RWPE1 (cell line): ENCODE results near the gene EIF2AK3.

Experiments
- CTCF ChIA-PET: fragments of 350-600 bp; sonication (Branson Sonifier 250); formaldehyde crosslinking; extraction: SDS; loops from one replicate; lab custom pipeline; 2021; lab: Yijun Ruan, JAX
- POLR2A ChIA-PET: fragments of 400-600 bp; formaldehyde crosslinking; extraction: SDS; loops from one replicate; lab custom pipeline; 2020; ENCODE audit warnings: antibody characterized with exemption; ENCODE audit not compliant: low non-redundant PET; lab: Yijun Ruan, JAX
- DNase-seq: peaks from one replicate; pipeline ENCODE4 v3.0.0; 2012; ENCODE audit warnings: low spot score
- H3K27ac ChIP-seq: fragments of 450-650 bp; 2 replicates; pipeline ENCODE4 v1.5.1; 2017
- TF ChIP-seq, protein P1 (sequence below): fragments of 450-650 bp; conservative IDR thresholded peaks from 2 replicates; pipeline ENCODE4 v1.5.1; 2017; ENCODE audit warnings: low read depth, mild to moderate bottlenecking

EIF2AK3 gene

DNA sequence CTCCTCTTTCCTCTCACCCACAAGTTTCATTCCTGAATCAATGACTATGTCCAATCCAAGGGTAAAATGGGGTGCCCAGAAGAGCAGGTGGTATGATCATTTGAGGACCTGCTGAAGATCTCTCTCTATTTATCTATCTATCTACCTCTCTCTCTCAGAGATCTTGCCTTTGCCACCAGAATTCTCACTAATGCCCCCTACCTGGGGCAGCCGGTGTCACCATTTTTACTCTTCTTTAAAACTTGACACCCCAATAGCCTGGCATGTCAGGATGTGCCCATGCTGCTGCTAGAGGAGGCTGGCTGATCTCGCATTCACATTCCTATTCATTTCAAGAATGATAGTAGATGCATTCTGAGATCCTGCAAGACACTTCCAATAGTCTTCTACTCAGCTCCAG, 40.0 kb upstream of the EIF2AK3 start:
- DNase-seq, result no peak
- TF ChIP-seq, protein P1, sequence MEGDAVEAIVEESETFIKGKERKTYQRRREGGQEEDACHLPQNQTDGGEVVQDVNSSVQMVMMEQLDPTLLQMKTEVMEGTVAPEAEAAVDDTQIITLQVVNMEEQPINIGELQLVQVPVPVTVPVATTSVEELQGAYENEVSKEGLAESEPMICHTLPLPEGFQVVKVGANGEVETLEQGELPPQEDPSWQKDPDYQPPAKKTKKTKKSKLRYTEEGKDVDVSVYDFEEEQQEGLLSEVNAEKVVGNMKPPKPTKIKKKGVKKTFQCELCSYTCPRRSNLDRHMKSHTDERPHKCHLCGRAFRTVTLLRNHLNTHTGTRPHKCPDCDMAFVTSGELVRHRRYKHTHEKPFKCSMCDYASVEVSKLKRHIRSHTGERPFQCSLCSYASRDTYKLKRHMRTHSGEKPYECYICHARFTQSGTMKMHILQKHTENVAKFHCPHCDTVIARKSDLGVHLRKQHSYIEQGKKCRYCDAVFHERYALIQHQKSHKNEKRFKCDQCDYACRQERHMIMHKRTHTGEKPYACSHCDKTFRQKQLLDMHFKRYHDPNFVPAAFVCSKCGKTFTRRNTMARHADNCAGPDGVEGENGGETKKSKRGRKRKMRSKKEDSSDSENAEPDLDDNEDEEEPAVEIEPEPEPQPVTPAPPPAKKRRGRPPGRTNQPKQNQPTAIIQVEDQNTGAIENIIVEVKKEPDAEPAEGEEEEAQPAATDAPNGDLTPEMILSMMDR, result no peak
- no peak overlapping the region for H3K27ac ChIP-seq
- ChIA-PET CTCF (interaction anchor here (0.5 to 0.6 kb wide), 3 partner anchors 14 to 59 kb away, joined by 3 to 4 read pairs (median 3); no protein-coding TSS in a partner anchor), POLR2A (no interaction called here)

DNA sequence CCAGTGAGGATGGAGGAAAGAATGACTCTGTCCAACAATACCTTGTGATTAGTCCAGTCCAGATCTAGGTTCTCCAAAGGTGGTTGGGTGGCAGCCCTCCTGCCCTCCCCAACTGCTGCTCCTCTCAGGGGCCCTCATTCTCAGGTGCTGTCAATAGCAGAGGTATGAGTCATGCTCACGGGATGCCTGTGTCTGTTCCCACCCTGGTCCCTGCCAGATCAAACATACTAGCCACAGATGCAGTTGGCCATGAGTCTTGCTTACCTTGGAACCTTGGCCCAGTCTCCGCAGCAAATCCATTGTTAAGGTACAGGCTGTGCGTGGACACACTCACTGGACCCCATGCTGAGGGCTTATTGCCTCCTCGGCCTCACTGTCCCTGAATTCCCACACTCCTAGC, 39.3 kb upstream of the EIF2AK3 start:
- TF ChIP-seq, protein P1, result no peak
- POLR2A ChIA-PET, result no interaction called here
- H3K27ac ChIP-seq, result no peak overlapping the region
- DNase-seq, result no peak
- CTCF ChIA-PET, result no interaction called here

DNA sequence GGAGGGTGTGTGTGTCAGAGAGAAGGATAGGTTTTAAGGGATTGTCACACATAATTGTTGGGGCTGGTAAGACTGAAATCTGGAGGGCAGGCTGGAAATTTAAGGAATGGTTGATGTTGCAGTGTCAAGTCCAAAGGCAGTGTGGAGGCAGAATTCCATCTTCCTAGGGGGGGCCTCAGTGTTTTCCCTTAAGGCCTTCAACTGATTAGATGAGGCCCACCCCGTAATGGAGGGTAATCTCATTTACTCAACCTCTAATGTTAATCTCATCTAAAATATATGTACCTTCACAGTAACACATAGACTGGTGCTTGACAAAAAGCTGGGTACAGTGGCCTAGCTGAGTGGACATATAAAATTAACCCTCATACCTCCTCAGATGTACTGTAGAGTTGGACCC, 33.4 kb upstream of the EIF2AK3 start:
- CTCF ChIA-PET, result interaction anchor here (1.1 kb wide), 1 partner anchor 9 kb away, joined by 4 read pairs; no protein-coding TSS in a partner anchor
- TF ChIP-seq, protein P1, result no peak
- POLR2A ChIA-PET, result no interaction called here
- DNase-seq, result no peak
- H3K27ac ChIP-seq, result no peak overlapping the region

GRCh38 chr2:88659538-88659915, 32.3 kb upstream of the EIF2AK3 start:
- ChIA-PET POLR2A (no interaction called here), CTCF (interaction anchor here (0.9 kb wide), 1 partner anchor 49 kb away, joined by 3 read pairs; no protein-coding TSS in a partner anchor)
- TF ChIP-seq, protein P1, result no peak
- peak; percentile 64 for DNase-seq
- H3K27ac ChIP-seq, result peak overlapping the region; percentile 54

- H3K27ac ChIP-seq, result peak overlapping the region; percentile 54; the same call in 1 of the 2 replicates
- DNase-seq, result peak; percentile 41
- TF ChIP-seq, protein P1, result no peak
- ChIA-PET POLR2A (no interaction called here), CTCF (interaction anchor here (0.6 to 0.9 kb wide), 2 partner anchors 48 to 499 kb away, joined by 3 read pairs; no protein-coding TSS in a partner anchor)
Measured at GRCh38 chr2:88658881-88659537, 31.7 kb upstream of the EIF2AK3 start.

- peak; percentile 49 for DNase-seq
- H3K27ac ChIP-seq, result no peak overlapping the region
- TF ChIP-seq, protein P1, result no peak
- ChIA-PET CTCF (interaction anchor here (0.5 kb wide), 1 partner anchor 11 kb away, joined by 3 read pairs; no protein-coding TSS in a partner anchor), POLR2A (no interaction called here)
Measured at GRCh38 chr2:88658326-88658725, 31.1 kb upstream of the EIF2AK3 start.
